Fibroblast of gingiva (primary cell): ENCODE data around the gene AGRP.
"Not testable (repeated sequence)": the region's sequence is repeated elsewhere in the genome, so short reads cannot be mapped to it uniquely, and the experiment has no call there.

Experiments
- DNase-seq: peaks from one replicate; pipeline ENCODE4 v3.0.0-alpha.2; 2011; ENCODE audit warnings: low read depth

AGRP gene, protein sequence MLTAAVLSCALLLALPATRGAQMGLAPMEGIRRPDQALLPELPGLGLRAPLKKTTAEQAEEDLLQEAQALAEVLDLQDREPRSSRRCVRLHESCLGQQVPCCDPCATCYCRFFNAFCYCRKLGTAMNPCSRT

DNA sequence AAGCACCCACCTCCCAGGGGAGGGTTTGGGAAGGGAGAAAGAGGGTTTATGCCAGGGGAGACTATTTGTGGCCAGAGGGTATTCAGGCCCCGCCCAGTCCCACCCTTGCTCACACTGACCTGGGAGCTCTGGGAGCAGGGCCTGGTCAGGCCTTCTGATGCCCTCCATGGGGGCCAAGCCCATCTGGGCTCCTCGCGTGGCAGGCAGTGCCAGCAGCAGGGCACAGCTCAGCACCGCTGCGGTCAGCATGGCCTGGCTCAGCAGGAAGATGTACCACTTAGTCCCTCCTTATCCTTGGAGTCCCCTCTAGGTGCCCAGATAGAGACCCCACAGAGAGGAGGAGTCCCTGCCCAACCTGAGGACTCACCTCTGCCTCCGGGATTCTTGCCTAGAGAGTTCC lies at the start of gene AGRP:
AGRP (minus strand) TSS at position 398 of the 400 bp plus-strand sequence; CDS start at position 249, 149 bp downstream.
- DNase-seq, result no peak

DNA sequence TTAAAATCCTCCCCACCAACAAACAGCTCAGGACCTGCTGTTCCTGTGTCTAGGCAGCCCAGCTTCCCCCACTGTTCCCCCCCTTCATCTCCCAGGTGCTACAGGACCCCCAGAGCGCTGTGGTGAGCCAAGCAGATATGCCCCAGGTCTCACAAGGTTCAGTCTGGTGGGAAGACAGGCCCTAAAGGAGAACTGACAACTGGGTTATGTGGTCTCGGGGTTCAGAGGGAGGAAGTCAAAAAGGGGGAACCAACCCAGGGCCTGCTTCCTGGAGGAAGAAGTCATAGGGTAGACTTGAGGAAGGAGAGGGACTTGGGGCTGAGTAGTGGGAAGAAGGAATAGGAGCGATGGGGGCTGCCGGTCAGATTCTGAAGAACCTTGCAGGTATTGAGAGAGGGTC lies 47.9 kb upstream of the AGRP start:
- no peak for DNase-seq

DNA sequence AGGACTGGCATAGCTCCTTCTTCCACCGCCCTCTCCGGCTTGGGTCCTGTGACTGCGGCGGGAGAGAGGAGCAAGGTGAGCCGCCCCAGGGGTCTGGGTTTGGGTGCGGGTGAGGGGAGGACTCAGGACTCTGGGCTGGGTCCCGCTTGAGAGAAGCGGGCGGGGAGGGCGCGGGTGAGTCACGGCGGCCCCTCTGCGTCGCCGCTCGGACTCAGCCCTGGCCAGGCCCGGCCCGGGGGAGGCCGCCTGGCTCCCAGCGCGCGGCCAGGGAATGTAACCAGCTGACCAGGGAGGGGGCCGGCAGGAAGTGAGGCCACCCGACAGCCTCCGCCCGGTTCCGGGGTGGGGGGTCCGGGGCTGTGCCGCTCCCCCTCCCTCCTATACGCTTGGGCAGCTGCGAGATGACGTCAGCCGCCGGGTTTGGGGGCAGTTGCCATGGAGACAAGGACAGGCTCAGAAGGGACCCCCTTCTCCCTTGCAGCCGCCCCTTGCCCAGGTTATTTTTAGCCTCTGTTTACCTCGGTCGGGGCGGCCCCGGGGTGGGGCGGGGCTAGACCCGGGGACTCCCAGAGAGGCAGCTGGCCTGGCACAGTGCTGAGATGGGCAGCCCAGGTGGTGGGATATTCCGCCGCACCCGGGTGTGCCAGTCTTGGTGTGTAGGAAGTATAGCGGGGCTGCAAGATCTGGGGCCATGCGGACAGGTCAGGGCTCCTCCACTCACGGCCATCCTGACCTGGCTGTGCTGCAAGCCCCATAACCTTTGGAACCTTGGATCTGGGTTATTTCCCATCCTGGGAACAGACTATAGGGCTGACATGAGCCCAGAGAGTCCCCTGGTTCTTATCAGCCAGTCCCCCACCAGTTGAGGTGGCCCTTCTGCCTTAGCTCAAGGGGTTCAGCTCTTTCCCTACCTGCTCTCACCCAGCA lies 46.9 kb upstream of the AGRP start:
- DNase-seq, result peak; percentile 77

- no peak for DNase-seq
Observed at GRCh38 chr16:67529582-67530012, 46.2 kb upstream of the AGRP start.

DNA sequence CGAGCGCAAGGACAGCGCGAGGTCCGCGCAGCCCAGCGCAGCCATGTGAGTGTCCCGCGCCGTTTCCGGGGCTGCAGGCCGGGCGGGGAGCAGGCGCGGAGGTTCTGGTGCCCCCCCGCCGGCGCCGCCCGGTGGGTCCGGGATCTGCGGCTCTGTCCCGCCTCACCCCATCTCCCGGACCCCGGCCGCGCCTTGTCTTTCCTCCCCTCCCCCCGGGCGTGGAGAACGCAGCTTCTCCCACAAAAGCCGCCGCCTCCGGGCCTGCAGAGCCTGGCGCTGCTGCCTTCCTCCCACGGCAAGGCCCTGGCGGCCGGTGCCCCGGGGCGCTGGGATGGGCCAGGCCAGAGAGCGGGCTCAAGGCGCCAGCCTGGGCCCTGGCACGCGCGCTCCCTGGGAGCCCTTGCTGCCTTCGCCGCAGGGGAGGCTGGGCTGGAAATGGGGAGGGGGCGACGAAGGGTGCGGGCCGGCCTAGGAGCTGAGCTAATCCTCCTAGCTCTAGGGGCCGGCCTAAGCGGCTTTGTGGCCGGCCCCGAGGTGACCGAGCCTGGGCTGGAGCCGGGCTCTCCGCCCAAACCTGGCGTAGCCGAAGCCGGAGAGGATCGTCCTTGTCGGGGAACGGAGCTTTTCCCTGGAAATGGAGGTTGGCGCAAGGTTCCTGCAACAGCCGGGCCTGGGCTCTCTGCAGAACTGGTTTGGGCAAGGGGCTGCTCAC lies 45.7 kb upstream of the AGRP start:
- DNase-seq, result peak; percentile 27

GRCh38 chr16:67528222-67528869 lies 45.0 kb upstream of the AGRP start, which contains the start of gene RIPOR1:
TSS of gene RIPOR1 (plus strand) at chr16:67528829. CDS start at chr16:67538447, 9,618 bp downstream.
- peak; percentile 38 for DNase-seq

- no peak for DNase-seq
Observed at GRCh38 chr16:67526149-67526791, 42.9 kb upstream of the AGRP start.

GRCh38 chr16:67525176-67525860 lies 42.0 kb upstream of the AGRP start:
- DNase-seq, result no peak

DNA sequence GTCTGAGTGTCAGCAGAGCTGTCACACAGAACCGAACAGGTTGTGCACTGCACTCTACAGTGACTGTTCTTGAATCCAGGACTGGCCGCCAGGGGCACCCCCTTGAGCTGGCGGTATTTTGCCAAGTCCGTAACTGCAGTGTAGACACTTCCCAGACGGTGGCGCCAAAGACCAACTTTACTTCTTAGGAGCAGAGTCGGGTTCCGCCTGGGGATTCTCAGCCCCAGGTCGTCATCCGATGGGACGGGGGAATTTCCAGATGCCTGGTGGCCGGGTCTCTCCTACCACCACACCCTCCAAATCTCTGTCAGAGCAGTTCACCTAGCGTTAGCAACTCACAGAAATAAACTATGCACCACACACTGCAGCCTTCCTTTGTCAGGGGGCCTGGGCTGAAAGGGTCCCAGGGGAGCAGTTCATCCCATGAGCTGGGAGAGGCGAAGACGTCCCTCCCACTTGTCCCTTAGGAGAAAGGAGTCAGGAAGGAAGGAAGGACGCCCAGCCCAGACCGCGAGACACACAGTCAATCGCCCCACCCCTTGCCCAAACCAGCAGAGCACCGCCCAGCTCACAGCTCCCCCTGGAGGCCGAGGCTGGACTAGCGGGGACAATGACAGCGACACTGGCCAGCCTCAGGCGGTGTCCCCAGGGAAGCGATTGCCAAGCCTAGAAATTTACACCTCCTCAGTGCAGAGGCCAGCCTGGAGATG lies 37.9 kb upstream of the AGRP start:
- DNase-seq, result peak; percentile 92

GRCh38 chr16:67519242-67519641 lies 35.9 kb upstream of the AGRP start:
- no peak for DNase-seq

GRCh38 chr16:67518676-67519075 lies 35.3 kb upstream of the AGRP start:
- DNase-seq, result no peak

DNA sequence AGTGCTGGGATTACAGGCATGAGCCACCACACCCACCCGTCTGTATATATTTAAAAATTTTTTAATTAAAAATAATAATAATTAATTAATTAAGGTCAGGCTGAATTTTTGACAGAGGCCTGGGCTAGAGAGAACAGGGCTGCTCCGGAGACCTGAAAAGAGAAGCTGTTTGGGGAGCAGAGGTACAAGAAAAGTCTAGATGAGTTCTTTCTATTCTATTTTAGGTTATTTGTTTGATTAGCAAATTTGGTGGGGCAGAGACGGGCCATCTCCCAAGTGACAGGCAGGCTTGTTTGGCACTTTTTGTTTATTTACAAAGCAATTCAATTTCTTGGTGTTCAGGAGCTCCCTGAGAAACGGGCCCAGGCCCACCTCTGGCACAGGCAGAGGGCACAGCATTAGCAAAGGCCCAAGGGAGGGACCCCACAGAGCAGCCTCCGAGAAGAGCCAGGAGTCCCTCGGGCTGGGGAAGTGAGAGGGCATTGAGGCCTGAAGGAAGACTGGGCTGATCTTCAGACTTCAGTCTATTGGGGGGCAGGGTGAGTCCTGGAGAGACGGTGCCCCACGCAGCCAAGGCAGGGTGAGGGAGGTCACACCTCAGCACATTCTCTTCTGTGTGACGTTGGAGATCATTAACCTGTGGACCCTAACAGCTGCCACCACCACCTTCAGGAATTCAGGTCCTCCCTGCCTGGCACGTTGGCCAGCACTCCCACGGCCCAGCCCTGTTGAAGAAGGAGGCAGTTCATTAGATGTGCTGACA lies 34.5 kb upstream of the AGRP start:
- no peak for DNase-seq

DNA sequence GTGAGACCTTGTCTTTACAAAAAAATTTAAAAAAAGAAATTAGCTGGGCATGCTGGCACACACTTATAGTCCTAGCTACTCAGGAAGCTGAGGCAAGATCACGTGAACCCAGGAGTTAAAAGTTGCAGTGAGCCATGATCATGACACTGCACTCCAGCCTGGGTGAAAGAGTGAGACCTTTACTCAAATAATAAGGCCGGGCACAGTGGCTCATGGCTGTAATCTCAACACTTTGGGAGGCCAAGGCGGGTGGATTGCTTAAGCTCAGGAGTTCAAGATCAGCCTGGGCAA lies 33.8 kb upstream of the AGRP start:
- DNase-seq, result no peak

GRCh38 chr16:67516296-67517154 lies 33.2 kb upstream of the AGRP start:
- DNase-seq, result no peak

GRCh38 chr16:67514382-67514828 lies 31.1 kb upstream of the AGRP start:
- DNase-seq, result peak; percentile 78

- DNase-seq, result not testable (repeated sequence)
Observed at GRCh38 chr16:67513892-67514291, 30.5 kb upstream of the AGRP start.

GRCh38 chr16:67509016-67509415 lies 25.7 kb upstream of the AGRP start:
- no peak for DNase-seq

DNA sequence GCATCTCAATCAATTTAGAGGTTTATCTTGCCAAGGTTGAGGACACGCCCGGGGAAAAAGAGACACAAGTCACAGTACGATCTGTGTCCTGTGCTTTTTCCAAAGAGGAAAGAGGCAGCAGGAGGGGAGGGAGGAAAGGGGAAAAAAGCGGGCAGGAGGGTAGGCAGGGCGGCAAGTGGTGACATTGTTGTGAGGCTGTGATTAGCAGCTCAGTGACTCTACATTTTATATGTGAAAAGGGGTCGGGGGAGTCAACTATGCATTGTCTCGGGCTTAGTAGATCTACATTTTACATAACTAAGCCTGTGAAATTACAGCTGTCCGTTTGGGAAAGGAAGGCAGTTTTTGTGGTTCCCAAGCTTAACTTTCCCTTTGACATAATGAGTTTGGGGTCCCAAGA lies 23.1 kb upstream of the AGRP start:
- no peak for DNase-seq
